Measurements from ENCODE around the gene KRT8. TPM values are rescaled to one million over a fixed set of nuclear protein-coding genes. Genes with fewer than 3 reads are reported as not detected.

Gene KRT8
- polyA plus RNA-seq, 3 donors, result 202 to 286 (median 204) TPM

GRCh38 chr12:52942066-52942900 is 37.4 kb upstream of the KRT8 start:
- DNase-seq (ENCODE audit: extremely low read depth in 1 of 11, low read depth in 9 of 11, low spot score in 4 of 11), result no peak

- DNase-seq (ENCODE audit: extremely low read depth in 1 of 11, low read depth in 9 of 11, low spot score in 4 of 11), result no peak
Observed at GRCh38 chr12:52929538-52929937, 24.7 kb upstream of the KRT8 start.

- DNase-seq (ENCODE audit: extremely low read depth in 1 of 11, low read depth in 9 of 11, low spot score in 4 of 11), result no peak
Observed at GRCh38 chr12:52927964-52928363, 23.1 kb upstream of the KRT8 start.

- DNase-seq (ENCODE audit: extremely low read depth in 1 of 11, low read depth in 9 of 11, low spot score in 4 of 11), result no peak
Observed at GRCh38 chr12:52926596-52927234, 21.8 kb upstream of the KRT8 start.

GRCh38 chr12:52925717-52926595 is 21.1 kb upstream of the KRT8 start:
- DNase-seq (ENCODE audit: extremely low read depth in 1 of 11, low read depth in 9 of 11, low spot score in 4 of 11), result no peak

- no peak for DNase-seq (ENCODE audit: extremely low read depth in 1 of 11, low read depth in 9 of 11, low spot score in 4 of 11)
Observed at GRCh38 chr12:52924764-52925716, 20.2 kb upstream of the KRT8 start.

- DNase-seq (ENCODE audit: extremely low read depth in 1 of 11, low read depth in 9 of 11, low spot score in 4 of 11), result no peak
Observed at GRCh38 chr12:52921488-52922165, 16.8 kb upstream of the KRT8 start.

- no peak for DNase-seq (ENCODE audit: extremely low read depth in 1 of 11, low read depth in 9 of 11, low spot score in 4 of 11)
Observed at GRCh38 chr12:52920937-52921336, 16.1 kb upstream of the KRT8 start.

- DNase-seq (ENCODE audit: extremely low read depth in 1 of 11, low read depth in 9 of 11, low spot score in 4 of 11), result no peak
Observed at GRCh38 chr12:52918784-52919183, 13.9 kb upstream of the KRT8 start.

- no peak for DNase-seq (ENCODE audit: extremely low read depth in 1 of 11, low read depth in 9 of 11, low spot score in 4 of 11)
Observed at GRCh38 chr12:52918351-52918750, 13.5 kb upstream of the KRT8 start.

- no peak for DNase-seq (ENCODE audit: extremely low read depth in 1 of 11, low read depth in 9 of 11, low spot score in 4 of 11)
Observed at GRCh38 chr12:52917800-52918199, 12.9 kb upstream of the KRT8 start.

- no peak for DNase-seq (ENCODE audit: extremely low read depth in 1 of 11, low read depth in 9 of 11, low spot score in 4 of 11)
Observed at GRCh38 chr12:52916216-52916615, 11.3 kb upstream of the KRT8 start.

GRCh38 chr12:52915637-52916036 is 10.8 kb upstream of the KRT8 start:
- no peak for DNase-seq (ENCODE audit: extremely low read depth in 1 of 11, low read depth in 9 of 11, low spot score in 4 of 11)

- no peak for DNase-seq (ENCODE audit: extremely low read depth in 1 of 11, low read depth in 9 of 11, low spot score in 4 of 11)
Observed at GRCh38 chr12:52914576-52915121, 9.8 kb upstream of the KRT8 start.

- DNase-seq (ENCODE audit: extremely low read depth in 1 of 11, low read depth in 9 of 11, low spot score in 4 of 11), result no peak
Observed at GRCh38 chr12:52913431-52913821, 8.6 kb upstream of the KRT8 start.

- no peak for DNase-seq (ENCODE audit: extremely low read depth in 1 of 11, low read depth in 9 of 11, low spot score in 4 of 11)
Observed at GRCh38 chr12:52912711-52913430, 8.0 kb upstream of the KRT8 start.

GRCh38 chr12:52910248-52910883 is 5.5 kb upstream of the KRT8 start:
- no peak for DNase-seq (ENCODE audit: extremely low read depth in 1 of 11, low read depth in 9 of 11, low spot score in 4 of 11)

Data from renal cortex interstitium (tissue), 11 donors.